A673 (cell line): ENCODE data around the gene PI3. TPM values are rescaled to one million over a fixed set of nuclear protein-coding genes. Genes with fewer than 3 reads are reported as not detected.

ENCODE experiments used
- BruUV-seq: library from RNA; stranded (reverse); fragments of 400-500 nt; replicated peaks from 2 replicates; lab custom pipeline; 2021; lab: Mats Ljungman, UMichigan
- CTCF ChIA-PET: fragments of 300-600 bp; sonication (Branson Sonifier 250); formaldehyde crosslinking; loops from one replicate; lab custom pipeline; 2022; ENCODE audit warnings: antibody characterized with exemption; lab: Charles Lee
- POLR2A ChIA-PET: fragments of 300-600 bp; sonication (Branson Sonifier 250); formaldehyde crosslinking; loops from one replicate; lab custom pipeline; 2022; ENCODE audit warnings: antibody characterized with exemption; ENCODE audit not compliant: low non-redundant PET; lab: Charles Lee
- DNase-seq: peaks from one replicate; pipeline ENCODE4 v3.0.0-alpha.2; 2015; ENCODE audit warnings: low spot score
- H3K27ac ChIP-seq: fragments of 200-600 bp; sonication (generic); 2 replicates; pipeline ENCODE4 v1.5.1; 2016; ENCODE audit warnings: mixed run types, low read depth, mild to moderate bottlenecking, mixed read lengths, antibody characterized with exemption, low read length; ENCODE audit not compliant: poor library complexity, severe bottlenecking
- H3K27me3 ChIP-seq: fragments of 200-600 bp; sonication (generic); replicated peaks from 2 replicates; pipeline ENCODE4 v1.6.1; 2017; ENCODE audit warnings: mixed run types, low read depth, mild to moderate bottlenecking, mixed read lengths, antibody characterized with exemption, low read length; ENCODE audit not compliant: insufficient read depth, poor library complexity
- H3K36me3 ChIP-seq: fragments of 200-600 bp; sonication (generic); 2 replicates; pipeline ENCODE4 v1.6.1; 2016; ENCODE audit warnings: mixed run types, mild to moderate bottlenecking, mixed read lengths, antibody characterized with exemption, low read length; ENCODE audit not compliant: insufficient read depth, poor library complexity, severe bottlenecking
- H3K4me1 ChIP-seq: fragments of 200-600 bp; sonication (generic); 2 replicates; pipeline ENCODE4 v1.6.1; 2017; ENCODE audit warnings: mixed run types, mild to moderate bottlenecking, mixed read lengths, antibody characterized with exemption, low read length; ENCODE audit not compliant: insufficient read depth, poor library complexity, severe bottlenecking
- H3K4me3 ChIP-seq: fragments of 200-600 bp; sonication (generic); 2 replicates; pipeline ENCODE4 v1.5.1; 2016; ENCODE audit warnings: low read depth, mixed run types, mild to moderate bottlenecking, mixed read lengths, low read length; ENCODE audit not compliant: poor library complexity, severe bottlenecking
- H3K9me3 ChIP-seq: fragments of 200-600 bp; sonication (generic); 2 replicates; pipeline ENCODE4 v1.6.1; 2016; ENCODE audit warnings: mixed run types, low read depth, mild to moderate bottlenecking, mixed read lengths, antibody characterized with exemption, low read length; ENCODE audit not compliant: poor library complexity, severe bottlenecking
- EZH2 ChIP-seq: fragments of 200-600 bp; sonication (generic); IDR thresholded peaks from 2 replicates; pipeline ENCODE4 v1.6.1; 2017; ENCODE audit warnings: borderline replicate concordance, low read depth, mild to moderate bottlenecking, mixed read lengths, antibody characterized with exemption, low read length; ENCODE audit not compliant: poor library complexity, severe bottlenecking
- intact Hi-C: fragments of 100-400 bp; cut with micrococcal nuclease; formaldehyde crosslinking; loops from one replicate; pipeline ENCODE4 v1.10.0; 2022; ENCODE audit not compliant: unreplicated experiment
- total RNA-seq: library from RNA; stranded (reverse); gene quantifications from 2 replicates; pipeline ENCODE4 v1.2.3, GENCODE V29; 2021
- TF ChIP-seq, protein P1 (sequence below): fragments of 300-800, 200-600 bp; sonication (generic); conservative IDR thresholded peaks from 2 replicates; pipeline ENCODE4 v1.5.1; 2017; ENCODE audit warnings: low read depth, mild to moderate bottlenecking, antibody characterized with exemption, low read length, moderate library complexity, mixed read lengths

The PI3 gene
- total RNA-seq, 1 experiment from 2014 or later: not detected

DNA sequence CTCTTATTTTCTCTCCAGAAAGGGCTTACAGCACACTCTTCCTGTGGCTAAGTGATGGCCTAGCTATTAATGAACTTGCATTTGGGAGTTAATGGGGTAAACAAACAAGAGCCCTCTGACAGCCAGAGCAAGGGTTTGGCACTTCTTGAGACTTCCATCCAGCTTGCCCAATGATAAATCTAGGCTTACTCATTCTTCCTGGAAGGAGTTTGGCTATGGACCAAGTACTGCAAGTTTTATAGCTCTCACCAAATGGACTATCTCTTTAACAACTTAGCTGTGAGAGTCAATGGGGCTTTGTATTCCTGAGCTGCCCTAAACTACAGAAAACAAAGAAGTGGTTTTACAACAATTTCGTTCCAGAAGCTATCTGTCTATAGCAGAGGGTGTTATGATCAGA is 16.7 kb upstream of the PI3 start:
- BruUV-seq: no TSS peak
- Histone ChIP-seq H3K9me3 (peaks cover 4% of the 10 kb centered on the region), H3K27me3 (no peaks in the 10 kb centered on the region), H3K4me3 (no peak overlapping the region), H3K4me1 (peaks cover 7% of the 10 kb centered on the region), H3K36me3 (no peaks in the 10 kb centered on the region), H3K27ac (no peak overlapping the region)
- DNase-seq: peak; percentile 70
- CTCF ChIA-PET: interaction anchor here (0.7 to 1.6 kb wide), 2 partner anchors 72 to 144 kb away, joined by 3 to 6 read pairs; no protein-coding TSS in a partner anchor
- intact Hi-C loops: no loop called here
- TF ChIP-seq, protein P1, sequence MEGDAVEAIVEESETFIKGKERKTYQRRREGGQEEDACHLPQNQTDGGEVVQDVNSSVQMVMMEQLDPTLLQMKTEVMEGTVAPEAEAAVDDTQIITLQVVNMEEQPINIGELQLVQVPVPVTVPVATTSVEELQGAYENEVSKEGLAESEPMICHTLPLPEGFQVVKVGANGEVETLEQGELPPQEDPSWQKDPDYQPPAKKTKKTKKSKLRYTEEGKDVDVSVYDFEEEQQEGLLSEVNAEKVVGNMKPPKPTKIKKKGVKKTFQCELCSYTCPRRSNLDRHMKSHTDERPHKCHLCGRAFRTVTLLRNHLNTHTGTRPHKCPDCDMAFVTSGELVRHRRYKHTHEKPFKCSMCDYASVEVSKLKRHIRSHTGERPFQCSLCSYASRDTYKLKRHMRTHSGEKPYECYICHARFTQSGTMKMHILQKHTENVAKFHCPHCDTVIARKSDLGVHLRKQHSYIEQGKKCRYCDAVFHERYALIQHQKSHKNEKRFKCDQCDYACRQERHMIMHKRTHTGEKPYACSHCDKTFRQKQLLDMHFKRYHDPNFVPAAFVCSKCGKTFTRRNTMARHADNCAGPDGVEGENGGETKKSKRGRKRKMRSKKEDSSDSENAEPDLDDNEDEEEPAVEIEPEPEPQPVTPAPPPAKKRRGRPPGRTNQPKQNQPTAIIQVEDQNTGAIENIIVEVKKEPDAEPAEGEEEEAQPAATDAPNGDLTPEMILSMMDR: no peak
- no peak for TF ChIP-seq EZH2
- POLR2A ChIA-PET: no interaction called here

DNA sequence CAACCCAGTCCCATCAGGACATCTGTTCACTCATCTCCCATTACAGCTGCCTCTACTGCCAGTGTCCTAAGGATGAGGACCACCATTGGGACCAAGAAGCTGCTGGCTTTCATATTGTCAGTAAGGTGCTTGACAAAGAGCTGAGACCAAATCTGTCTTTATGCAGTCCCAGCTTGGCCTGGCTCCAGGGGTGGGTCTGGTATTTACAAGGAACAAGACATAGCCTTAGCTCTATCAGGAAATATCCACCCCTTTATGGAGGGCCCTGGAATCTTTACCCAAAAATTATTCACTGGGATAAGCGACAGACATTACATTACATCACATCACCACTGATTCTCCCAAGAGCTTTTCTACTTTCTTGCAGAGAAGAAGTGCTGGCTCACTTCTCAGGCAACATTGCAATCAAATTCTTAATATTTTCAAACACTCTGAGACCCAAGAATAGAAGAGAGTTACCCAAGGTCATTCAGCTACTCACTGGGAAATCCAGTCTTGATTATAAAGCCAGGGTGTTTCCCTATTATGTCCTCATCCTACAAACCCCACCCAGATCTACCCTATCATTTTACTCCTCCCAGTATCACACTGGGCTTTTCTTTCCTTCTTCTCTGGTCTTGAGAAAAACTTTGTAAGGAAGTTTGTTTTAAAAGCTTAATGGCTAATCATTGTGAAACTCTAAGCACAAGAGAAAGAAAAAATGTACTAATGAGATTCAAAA is 11.5 kb upstream of the PI3 start:
- Histone ChIP-seq H3K4me1 (no peaks in the 10 kb centered on the region), H3K36me3 (no peaks in the 10 kb centered on the region), H3K4me3 (no peak overlapping the region), H3K27ac (no peak overlapping the region), H3K27me3 (peaks cover 3% of the 10 kb centered on the region), H3K9me3 (peaks cover 4% of the 10 kb centered on the region)
- TF ChIP-seq EZH2: no peak
- TF ChIP-seq, protein P1: no peak
- no peak for DNase-seq
- ChIA-PET POLR2A (no interaction called here), CTCF (no interaction called here)
- no TSS peak for BruUV-seq
- intact Hi-C loops: no loop called here

DNA sequence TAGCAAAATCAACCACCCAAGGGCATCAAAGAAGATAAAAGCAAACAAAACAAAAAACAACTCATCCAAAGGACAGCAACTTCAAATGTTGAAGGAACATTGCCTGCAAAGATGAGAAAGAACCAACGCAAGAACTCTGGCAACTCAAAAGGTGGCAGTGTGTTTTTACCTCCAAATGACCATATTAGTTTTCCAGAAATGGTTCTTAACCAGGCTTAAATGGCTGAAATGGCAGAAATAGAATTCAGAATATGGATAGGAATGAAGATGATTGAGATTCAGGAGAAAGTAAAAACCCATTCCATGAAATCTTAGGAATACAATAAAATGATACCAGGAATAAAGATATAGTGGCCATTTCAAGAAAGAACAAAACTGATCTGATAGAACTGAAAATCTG is 9.8 kb upstream of the PI3 start:
- no peak for DNase-seq
- TF ChIP-seq EZH2: no peak
- TF ChIP-seq, protein P1: no peak
- Histone ChIP-seq H3K4me3 (no peak overlapping the region), H3K27ac (no peak overlapping the region), H3K4me1 (no peaks in the 10 kb centered on the region), H3K27me3 (peaks cover 3% of the 10 kb centered on the region), H3K9me3 (no peaks in the 10 kb centered on the region), H3K36me3 (no peaks in the 10 kb centered on the region)
- no TSS peak for BruUV-seq
- intact Hi-C loops: no loop called here
- CTCF ChIA-PET: no interaction called here
- POLR2A ChIA-PET: no interaction called here
